HG03442 (cell line): Measurements from ENCODE around the gene PDK3.

Experiments used
- ATAC-seq: cut with Tn5 transposase; IDR thresholded peaks from one replicate; pipeline ENCODE4 v1.9.1; 2021; ENCODE audit warnings: mild to moderate bottlenecking, moderate library complexity; ENCODE audit not compliant: unreplicated experiment

The PDK3 gene

DNA sequence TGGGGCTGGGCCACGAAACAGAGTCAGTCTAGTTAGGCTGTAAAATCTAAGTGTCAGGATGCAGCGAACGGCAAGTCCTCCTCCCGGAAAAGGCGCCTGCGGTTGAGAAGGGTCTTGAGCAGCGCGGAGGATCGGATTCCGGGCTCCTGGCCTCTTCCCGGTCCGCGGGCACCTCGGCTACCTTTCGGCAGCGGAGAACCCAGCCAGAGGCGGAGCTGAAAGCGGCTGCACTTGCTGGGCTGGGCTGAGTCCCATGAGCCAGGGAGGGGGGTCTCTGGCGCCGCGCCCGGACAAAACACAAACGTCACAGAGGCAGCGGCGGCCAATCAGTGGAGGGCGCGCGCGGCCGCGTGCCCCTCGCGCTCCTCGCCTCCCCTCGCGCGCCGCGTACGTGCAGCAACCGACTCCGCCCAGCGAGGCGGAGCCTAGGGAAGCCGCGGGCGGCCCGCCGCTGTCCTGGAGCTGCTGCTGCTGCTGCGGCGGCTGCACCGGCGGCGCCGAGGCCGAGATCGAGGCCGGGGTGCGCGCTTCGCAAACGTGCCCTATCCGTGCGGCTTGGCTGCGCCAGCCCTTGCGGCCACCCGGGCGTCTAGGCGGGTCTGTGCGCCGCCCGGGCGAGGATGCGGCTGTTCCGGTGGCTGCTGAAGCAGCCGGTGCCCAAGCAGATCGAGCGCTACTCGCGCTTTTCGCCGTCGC is at the start of gene PDK3:
Gene PDK3, plus strand, starts transcription at position 451 of the 696 bp plus-strand sequence. Its CDS starts 170 bp downstream, at position 621.
- ATAC-seq, result peak; percentile 96

DNA sequence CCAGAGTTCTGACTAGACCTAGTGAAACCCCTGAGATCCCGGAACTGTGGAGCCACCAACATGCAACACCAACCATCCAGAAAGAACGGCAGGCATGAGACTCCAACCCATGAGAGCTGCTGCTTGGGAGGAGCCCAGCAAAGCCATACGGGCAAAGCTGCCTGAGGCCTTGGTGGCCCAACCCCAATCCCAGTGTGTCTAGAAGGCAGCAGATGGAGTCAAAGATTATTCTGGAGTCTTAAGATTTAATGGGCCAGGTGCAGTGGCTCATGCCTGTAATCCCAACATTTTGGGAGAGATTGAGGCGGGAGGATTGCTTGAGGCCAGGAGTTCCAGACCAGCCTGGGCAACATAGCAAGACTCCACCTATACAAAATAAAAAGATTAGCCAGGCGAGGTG is 49.2 kb upstream of the PDK3 start:
- ATAC-seq, result no peak

DNA sequence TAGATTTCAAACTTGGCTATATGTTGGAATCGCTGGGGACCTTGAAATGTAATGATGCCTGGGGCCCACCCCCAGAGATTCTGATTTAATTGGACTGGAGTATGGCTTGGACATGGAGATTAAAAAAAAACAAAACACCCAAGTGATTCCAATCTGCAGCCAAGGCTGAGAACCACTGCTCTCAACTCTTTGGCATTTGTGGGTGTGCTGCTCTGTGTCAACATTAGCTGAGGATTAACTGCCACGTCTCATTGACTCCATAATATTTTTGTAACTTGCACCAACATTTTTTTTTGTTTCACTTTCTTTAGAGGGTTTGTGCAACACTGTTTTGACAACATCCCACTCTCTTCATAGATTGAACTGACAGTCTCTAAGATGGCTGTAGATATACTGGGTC is 41.1 kb upstream of the PDK3 start:
- ATAC-seq, result no peak

DNA sequence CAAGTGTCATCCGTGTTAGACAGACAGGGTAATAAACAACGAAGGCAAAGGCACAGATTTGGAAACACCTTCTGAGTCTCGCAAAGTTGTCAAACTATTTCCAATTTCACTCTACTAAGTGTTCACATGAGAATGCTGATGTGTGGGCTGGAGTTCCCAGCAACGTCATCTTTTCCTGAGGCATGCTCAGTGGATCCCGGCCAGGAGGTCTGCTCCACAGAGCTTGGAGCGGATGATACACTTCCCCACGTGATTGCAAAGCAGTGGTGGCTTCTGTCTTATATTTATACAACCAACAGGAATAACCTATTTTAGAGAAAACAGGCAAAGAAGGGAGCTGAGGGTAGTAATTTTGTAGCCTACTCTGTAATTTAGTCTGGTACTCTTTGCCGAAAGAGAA is 40.1 kb upstream of the PDK3 start:
- no peak for ATAC-seq

DNA sequence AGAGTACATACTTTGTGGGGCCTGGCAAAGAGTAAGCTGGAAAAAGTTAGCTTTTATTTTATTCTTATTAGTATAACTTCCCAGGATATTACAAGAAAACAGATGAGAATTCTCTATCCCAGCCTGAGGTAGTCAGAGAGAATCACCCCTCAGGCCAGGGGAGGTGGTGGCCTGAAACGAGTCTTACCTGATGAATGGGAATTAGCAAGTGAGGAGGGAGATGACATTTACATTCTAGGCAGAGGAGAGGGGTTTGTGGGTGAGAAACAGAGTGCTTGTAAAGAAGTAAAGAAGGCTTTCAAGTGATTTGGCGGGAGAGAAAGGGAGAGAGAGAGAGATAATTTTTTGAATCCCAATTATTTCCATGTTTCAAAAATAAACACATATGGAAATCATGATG is 39.3 kb upstream of the PDK3 start:
- no peak for ATAC-seq

DNA sequence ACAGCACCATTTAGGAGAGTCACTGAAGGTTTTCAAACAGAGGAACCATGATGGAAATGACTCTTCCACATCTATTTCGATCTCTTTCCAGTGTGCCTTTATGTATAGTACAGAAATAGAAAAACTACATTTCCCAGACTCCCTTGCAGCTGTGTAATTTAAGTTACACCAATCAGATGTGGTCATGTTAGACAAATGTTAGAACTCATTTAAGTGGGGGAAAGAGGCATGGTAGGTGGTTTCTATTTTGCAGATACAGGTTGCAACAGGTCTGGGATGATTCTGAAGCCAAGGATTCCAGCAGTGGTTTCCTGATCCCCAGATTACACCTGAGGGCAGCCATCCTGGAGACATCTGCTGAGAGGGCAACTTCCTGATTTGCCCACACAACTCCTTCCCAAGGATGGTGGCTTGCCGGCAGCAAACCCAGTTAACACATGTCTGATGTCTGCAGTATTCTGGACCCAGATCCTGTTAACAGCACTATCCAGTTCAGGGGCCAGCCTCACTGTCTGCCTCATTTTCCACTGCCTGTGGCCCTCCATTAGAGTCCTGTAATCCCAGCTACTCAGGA is 38.7 kb upstream of the PDK3 start:
- no peak for ATAC-seq

DNA sequence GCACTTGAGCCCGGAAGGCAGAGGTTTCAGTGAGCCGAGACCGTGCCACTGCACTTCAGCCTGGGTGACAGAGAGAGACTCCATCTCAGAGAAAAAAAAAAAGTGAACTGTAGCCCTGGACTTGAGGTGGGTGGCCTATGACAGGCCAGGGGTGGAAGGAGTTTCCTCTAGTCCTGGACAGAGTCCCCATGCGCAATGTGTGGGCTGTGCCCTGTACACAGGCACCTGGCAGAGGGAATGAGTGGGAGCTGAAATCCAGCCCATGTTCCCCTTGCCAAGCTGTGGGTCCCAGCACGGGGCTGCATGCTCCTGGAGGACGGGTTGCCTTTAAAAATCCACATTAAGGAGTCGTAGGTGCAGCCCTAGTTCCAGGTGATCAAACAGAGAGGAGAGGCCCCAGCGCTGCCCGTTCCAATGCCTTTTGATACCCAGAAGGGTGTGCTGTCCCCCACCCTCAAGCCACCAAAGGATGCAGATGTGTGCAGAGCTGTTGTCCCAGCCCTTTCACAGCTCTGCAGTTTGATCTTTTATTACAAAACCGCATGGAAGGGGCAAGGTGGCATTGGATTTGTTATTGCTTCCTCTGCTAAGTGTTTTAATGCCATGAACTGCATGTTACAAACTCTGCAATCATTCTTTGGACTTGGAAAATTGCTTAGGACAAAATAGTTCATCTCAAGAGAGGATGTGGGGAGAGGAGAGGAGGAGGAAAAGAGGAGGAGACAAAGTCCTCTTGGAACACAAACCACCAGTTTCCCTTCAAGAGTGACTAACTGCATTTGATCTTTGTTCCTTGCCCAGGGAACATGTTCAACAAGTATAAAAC is 38.0 kb upstream of the PDK3 start:
- ATAC-seq, result no peak

DNA sequence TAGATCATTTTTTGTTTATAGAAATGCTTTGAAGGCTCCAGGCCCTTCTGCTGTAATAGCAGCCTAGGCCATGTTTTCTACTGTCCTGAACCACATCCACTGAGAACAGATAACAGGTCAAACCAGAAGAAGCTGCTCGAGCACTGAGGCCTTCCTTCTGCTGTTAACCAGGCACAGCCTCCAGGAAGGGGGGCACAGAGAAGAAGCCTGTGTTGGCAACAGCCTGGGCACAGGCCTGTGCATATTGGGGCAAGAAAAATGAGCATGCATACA is 37.4 kb upstream of the PDK3 start:
- no peak for ATAC-seq

DNA sequence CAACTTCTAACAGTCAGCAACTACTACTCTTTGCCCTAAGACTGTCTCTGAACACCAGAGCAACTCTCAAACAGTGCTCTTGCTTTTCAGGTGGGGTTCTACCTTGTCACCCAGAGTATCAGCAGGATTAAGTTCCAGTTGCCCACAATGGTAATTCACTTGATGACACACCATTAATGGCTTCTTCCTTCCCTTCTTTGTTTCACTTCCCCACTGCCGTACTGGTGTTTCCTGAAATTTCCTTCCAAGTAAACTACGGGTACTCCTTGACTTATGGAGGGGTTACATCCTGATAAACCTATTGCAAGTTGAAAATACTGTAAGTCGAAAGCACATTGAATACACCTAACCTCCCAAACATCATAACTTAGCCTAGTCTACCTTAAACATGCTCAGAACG is 36.6 kb upstream of the PDK3 start:
- ATAC-seq, result no peak

DNA sequence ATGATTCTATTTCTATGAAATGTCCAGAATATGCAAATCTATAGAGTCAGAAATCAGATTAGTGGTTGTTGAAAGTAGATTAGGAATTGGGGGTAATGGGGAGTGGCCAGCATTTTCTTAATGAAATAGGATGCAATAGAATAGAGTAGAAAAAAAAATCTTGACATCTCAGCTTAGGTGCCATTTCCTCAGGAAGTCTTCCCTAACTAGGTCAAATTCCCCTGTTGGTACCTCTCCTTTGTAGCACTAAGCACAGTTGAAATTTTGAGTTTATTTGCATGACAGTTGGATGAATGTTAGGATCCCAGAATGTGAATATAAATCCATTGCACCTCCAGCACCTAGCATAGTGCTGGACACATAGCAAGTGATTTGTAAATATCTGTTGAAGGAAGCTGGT is 30.0 kb upstream of the PDK3 start:
- no peak for ATAC-seq

DNA sequence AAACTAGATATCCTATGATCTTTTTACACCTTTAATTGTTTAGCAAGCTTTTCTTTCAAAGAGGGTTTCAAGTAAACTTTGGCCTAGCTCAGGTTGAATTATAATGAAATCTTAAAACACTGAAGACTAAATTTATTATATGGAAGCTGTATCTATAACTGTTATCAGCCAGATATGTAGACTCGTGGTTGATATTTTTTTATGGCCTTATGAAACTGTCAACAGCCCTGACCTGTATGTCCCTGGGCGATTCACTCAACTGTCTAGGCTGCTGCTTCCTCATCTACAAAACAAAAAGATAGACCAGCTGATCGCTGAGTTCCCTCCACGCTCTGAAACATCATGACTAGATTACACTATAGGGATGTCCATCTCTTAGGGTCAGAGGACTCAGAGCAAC is 21.2 kb upstream of the PDK3 start:
- no peak for ATAC-seq

DNA sequence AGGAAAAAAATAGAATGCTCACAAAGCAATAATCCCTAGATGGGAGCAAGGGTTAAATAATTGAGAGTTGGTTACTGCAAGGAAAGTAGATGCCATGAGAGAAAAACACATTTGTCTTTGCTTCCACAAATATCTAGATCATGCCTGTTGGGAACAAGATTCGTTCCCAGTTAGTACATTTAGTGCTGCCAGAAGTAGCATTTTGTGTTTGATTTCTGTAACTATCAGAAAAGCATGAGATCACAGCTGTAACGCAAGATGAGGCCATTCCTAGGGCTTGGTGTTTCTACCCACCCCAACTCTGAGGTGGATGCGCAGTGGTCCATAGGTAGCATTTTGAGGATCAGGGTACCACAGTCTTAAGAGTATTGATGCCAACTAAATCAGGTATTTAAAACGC is 20.4 kb upstream of the PDK3 start:
- no peak for ATAC-seq

DNA sequence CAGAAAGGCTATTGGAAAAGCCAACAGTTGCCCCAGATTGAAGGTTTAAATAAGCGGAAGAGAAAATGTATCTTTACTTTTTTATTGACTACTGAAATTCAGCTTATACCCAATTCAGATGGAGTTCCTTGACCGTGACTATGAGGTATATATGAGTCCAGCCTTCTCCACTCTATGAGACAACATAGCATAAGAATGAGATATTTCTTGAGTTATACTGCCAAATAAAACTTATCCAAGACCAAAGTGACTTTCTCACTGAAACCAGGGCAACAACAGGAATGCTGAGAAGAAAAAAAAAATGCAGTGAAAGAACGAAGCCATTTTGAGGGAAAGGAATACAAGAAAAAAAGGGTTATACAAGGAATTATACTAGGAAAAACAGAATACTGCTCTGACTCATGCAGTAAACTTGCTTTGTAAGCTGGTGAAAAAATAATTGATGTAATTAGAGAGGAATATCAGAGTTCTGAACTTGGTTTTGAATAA is 16.3 kb upstream of the PDK3 start:
- ATAC-seq, result no peak

DNA sequence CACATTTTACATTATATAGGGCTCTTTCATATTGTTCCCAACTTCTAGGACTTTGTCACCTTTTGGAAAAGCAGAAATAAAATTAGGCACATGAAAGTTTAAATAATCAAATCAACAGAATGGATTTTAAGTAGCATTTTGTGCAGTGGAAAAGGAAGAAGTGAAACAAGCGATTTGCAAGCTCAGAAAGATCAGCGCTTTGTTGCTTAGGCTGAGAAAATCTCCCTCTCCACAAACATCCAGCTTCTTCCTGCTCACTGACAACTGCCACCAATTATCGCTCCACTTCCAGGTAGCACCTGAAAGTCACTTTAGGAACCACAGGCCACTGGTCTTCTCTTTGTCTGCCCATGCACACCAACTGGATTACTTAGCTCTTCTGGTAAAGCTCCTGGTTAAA is 2.0 kb upstream of the PDK3 start:
- no peak for ATAC-seq

DNA sequence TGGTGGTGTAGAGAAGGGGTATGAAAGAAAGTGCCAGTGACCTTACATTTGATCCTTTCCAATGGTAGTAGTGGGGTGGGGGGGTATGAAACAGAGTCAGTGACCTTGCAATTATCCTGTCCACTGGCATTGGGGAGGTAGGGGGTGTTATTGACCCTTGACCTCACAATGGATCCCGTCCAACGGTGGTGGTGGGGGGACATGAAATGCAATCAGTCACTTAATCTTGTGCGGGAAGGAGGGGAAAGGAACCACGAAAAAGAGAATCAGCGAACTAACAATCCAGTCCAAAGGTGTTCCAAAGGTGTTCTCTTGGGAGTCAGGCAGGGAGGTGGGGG is 619 bp upstream of the PDK3 start:
- ATAC-seq, result no peak

DNA sequence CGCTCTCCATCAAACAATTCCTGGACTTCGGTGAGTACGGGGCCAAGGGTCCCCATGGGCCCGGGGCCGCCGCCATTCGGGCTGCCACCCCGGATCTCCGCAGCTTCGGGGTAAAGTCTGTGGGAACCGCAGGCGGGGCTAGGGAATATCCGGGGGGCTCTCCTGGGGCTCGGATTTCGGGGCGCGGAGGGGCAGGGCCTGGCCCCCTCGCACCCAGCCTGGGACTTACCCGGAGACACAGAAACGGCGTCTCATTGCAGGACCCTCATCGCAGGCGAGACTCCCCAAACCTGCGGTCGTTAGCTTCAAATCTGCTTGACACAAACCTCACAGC is 413 bp downstream of the PDK3 start:
- no peak for ATAC-seq

DNA sequence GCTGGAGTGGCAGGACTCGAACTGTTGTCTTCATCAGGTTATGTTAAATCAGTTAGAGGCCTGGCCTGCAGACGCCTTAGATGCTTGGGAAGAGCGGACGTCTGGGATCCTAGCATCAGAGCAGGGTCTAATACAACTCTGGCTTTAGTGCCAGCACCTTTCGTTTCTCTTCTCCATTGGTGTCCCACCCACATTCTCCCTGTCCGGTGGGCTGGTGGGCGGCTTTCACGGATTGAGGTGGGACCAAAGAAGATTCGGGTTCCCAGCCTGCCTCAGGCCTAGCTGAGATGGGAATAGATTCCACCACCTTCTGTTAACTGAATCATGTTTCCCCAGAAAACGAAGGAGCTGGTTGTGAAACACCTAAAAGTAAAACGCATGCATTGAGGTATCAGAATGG is 939 bp downstream of the PDK3 start:
- ATAC-seq, result no peak

DNA sequence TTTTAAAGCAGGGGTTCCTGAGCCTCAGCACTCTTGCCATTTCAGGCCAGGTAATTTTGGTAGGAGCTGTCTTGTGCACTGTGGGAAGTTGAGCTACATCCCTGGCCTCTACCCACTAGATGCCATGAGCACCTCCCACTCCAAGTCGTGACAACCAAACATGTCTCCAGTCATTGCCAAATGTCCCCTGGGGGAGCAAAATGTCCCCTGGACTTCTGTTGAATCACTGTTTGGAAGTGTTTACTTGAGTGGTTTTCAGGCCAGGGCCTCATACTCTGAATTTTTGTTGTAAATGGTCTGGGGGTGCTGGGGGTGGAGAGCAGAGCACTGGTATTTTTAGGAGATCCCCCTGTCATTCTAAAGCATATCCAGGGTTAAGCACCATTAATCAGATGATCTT is 3.2 kb downstream of the PDK3 start:
- no peak for ATAC-seq

DNA sequence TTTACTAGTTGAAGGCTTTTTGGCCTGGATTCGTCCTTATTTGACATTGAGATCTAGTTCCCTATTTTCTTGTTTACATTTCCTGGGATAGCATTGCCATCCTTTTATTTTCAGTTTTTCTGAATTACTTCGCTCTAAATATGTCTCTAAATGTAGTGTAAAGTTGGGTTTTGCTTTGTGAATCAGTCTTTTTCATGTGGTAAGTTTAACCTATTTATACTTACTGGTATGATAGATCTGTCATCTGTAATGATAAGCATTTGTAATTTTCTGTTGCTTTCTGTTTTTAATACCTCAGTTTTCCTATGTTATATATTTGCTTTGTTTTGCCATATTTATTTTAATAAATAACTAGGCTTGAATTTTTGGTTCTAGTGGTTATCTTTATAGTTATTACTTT is 6.7 kb downstream of the PDK3 start:
- no peak for ATAC-seq

DNA sequence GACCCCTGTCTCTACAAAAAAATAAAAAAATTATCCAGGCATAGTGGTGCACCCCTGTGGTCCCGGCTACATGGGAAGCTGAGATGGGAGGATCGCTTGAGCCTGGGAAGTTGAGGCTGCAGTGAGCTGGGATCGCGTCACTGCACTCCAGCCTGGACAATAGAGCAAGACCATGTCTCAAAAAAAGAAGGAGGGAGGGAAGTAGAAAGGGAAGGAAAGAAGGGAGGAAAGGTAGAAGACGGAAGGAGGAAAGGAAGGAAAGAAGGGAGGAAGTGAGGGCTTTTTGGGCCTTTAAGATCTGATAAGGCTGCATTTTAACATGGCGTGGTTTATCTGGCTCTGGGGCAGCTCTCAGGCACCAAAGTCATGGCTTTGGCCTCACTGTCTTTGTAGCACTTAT is 10.4 kb downstream of the PDK3 start:
- no peak for ATAC-seq

DNA sequence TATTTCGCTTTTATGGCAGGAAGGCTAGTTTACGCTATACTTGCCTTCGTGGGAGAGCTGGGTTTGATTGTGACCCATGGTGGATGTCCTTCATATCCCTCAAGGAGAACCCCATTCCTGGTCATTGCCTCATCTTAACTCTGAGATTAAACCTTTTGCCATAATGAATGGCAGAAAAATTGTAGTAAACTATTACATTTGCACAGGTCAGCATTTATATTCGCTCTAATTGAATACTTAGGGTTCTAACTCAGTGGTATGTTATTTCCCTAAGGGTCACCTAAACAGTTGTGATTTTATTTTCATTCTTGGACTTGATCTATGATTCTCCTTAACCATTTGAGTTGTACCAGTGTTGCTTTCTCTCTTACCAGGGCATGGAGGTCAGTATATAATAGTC is 13.4 kb downstream of the PDK3 start:
- no peak for ATAC-seq

DNA sequence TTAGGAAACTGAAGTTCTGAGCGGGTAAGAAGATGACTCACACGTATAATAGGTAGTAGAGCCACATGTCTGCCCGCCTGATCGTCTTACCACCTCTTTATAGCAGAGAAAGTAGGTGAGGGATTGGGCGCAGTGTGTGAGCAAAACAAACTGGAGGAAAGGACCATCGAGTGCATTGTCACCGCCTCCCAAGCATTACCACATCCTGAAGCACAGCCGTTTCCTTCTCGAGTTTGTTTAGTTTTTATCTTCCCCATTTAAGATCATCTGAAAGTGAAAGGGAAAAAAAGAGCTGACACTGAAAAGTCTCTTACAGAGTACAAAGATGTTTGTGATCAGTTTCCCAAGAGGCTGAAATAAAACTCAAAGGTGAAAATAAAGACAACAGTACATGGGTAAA is 14.8 kb downstream of the PDK3 start:
- ATAC-seq, result peak; percentile 89
